Spinal cord (tissue), 10 donors: ENCODE results near the gene PALM2AKAP2. TPM values are rescaled to one million over a fixed set of nuclear protein-coding genes. Genes with fewer than 3 reads are reported as not detected.

Experiments
- DNase-seq, 6 donors: peaks; one replicate each; pipeline versions ENCODE4 v3.0.0 to v3.0.0-alpha.2; 2013 to 2015; ENCODE audit warnings: low spot score in 6 of 6, low read depth in 4 of 6
- H3K27ac ChIP-seq: one replicate; pipeline ENCODE4 v1.5.1; 2013; ENCODE audit warnings: low read depth, low read length, control low read depth
- H3K27me3 ChIP-seq: one replicate; pipeline ENCODE4 v1.6.1; 2013; ENCODE audit warnings: low read length; ENCODE audit not compliant: control insufficient read depth, insufficient read depth
- H3K36me3 ChIP-seq: one replicate; pipeline ENCODE4 v1.6.1; 2013; ENCODE audit warnings: low read length; ENCODE audit not compliant: control insufficient read depth, insufficient read depth
- H3K4me1 ChIP-seq: one replicate; pipeline ENCODE4 v1.6.1; 2013; ENCODE audit warnings: low read length; ENCODE audit not compliant: control insufficient read depth, insufficient read depth
- H3K4me3 ChIP-seq: one replicate; pipeline ENCODE4 v1.5.1; 2013; ENCODE audit warnings: low read depth, low read length, control low read depth
- H3K9me3 ChIP-seq: one replicate; pipeline ENCODE4 v1.6.1; 2013; ENCODE audit warnings: low read length; ENCODE audit not compliant: control insufficient read depth, insufficient read depth
- WGBS: methylation state at CpG from one replicate; pipeline ENCODE4 v1.1.5; 2013; ENCODE audit warnings: missing lambda C conversion rate; ENCODE audit not compliant: insufficient coverage; 5-methylcytosine and 5-hydroxymethylcytosine counted together
- polyA plus RNA-seq, 2 donors: library from polyadenylated mRNA; unstranded; fragments of 120-200 nt; gene quantifications; one replicate each; pipeline ENCODE4 v1.2.1, GENCODE V29; 2013; ENCODE audit not compliant: insufficient read length in 2 of 2
- total RNA-seq, 2 donors: library from RNA; depleted of rRNA in 1 of 2; stranded (reverse); fragments of 120-200 nt in 1 of 2; fragments of >200 nt in 1 of 2; gene quantifications; one replicate each; pipeline versions ENCODE4 v1.2.3 to v1.2.4, GENCODE V29; 2013 to 2014
- donor health status: healthy.

The PALM2AKAP2 gene
- total and polyA plus RNA-seq, 4 donors: 6.7 to 16.3 (median 9.0) TPM

GRCh38 chr9:109797006-109797405, 17.0 kb downstream of the PALM2AKAP2 start:
- Histone ChIP-seq H3K9me3 (no peaks in the 10 kb centered on the region), H3K27ac (no peak overlapping the region), H3K27me3 (no peaks in the 10 kb centered on the region), H3K4me3 (no peak overlapping the region), H3K4me1 (no peaks in the 10 kb centered on the region), H3K36me3 (no peaks in the 10 kb centered on the region)
- WGBS: 91% methylated on average over 1 of the region's 3 CpGs
- no peak for DNase-seq

GRCh38 chr9:109797509-109797908, 17.5 kb downstream of the PALM2AKAP2 start:
- no peak for DNase-seq
- Histone ChIP-seq H3K36me3 (no peaks in the 10 kb centered on the region), H3K27me3 (no peaks in the 10 kb centered on the region), H3K4me3 (no peak overlapping the region), H3K9me3 (no peaks in the 10 kb centered on the region), H3K4me1 (no peaks in the 10 kb centered on the region), H3K27ac (no peak overlapping the region)
- WGBS: 100% methylated on average over 5 of the region's 5 CpGs

GRCh38 chr9:109799141-109799540, 19.1 kb downstream of the PALM2AKAP2 start:
- Histone ChIP-seq H3K4me1 (no peaks in the 10 kb centered on the region), H3K27me3 (no peaks in the 10 kb centered on the region), H3K4me3 (no peak overlapping the region), H3K9me3 (no peaks in the 10 kb centered on the region), H3K36me3 (no peaks in the 10 kb centered on the region), H3K27ac (no peak overlapping the region)
- DNase-seq: no peak
- WGBS: 98% methylated on average over 3 of the region's 3 CpGs

GRCh38 chr9:109799792-109800191, 19.8 kb downstream of the PALM2AKAP2 start:
- Histone ChIP-seq H3K9me3 (no peaks in the 10 kb centered on the region), H3K36me3 (no peaks in the 10 kb centered on the region), H3K27me3 (no peaks in the 10 kb centered on the region), H3K27ac (no peak overlapping the region), H3K4me1 (no peaks in the 10 kb centered on the region), H3K4me3 (no peak overlapping the region)
- WGBS: 75% methylated on average over 1 of the region's 2 CpGs
- DNase-seq: no peak

- H3K27me3 ChIP-seq: no peaks in the 10 kb centered on the region
- no peak overlapping the region for H3K4me3 ChIP-seq
- no peak for DNase-seq
- no peaks in the 10 kb centered on the region for H3K9me3 ChIP-seq
- H3K27ac ChIP-seq: no peak overlapping the region
- no peaks in the 10 kb centered on the region for H3K4me1 ChIP-seq
- WGBS: no CpG with 5 or more reads among the region's 1 CpG
- H3K36me3 ChIP-seq: no peaks in the 10 kb centered on the region
These were observed 21.5 kb downstream of the PALM2AKAP2 start for GRCh38 chr9:109801484-109801883.

GRCh38 chr9:109802491-109802890, 22.5 kb downstream of the PALM2AKAP2 start:
- WGBS: no CpG with 5 or more reads among the region's 1 CpG
- Histone ChIP-seq H3K36me3 (no peaks in the 10 kb centered on the region), H3K9me3 (no peaks in the 10 kb centered on the region), H3K4me3 (no peak overlapping the region), H3K4me1 (no peaks in the 10 kb centered on the region), H3K27ac (no peak overlapping the region), H3K27me3 (no peaks in the 10 kb centered on the region)
- no peak for DNase-seq

GRCh38 chr9:109805050-109805449, 25.1 kb downstream of the PALM2AKAP2 start:
- no CpG with 5 or more reads among the region's 2 CpGs for WGBS

GRCh38 chr9:109806506-109807115, 26.6 kb downstream of the PALM2AKAP2 start:
- H3K4me1 ChIP-seq: no peaks in the 10 kb centered on the region
- H3K27ac ChIP-seq: no peak overlapping the region
- no peak overlapping the region for H3K4me3 ChIP-seq
- H3K27me3 ChIP-seq: no peaks in the 10 kb centered on the region
- no peak for DNase-seq
- H3K36me3 ChIP-seq: no peaks in the 10 kb centered on the region
- WGBS: 96% methylated on average over 2 of the region's 2 CpGs
- H3K9me3 ChIP-seq: peaks cover 1% of the 10 kb centered on the region

More at GRCh38 chr9:109805050-109805449, 25.1 kb downstream of the PALM2AKAP2 start:
- DNase-seq: peak in 2 of 6 donors; percentile 47 to 52
- Histone ChIP-seq H3K27me3 (no peaks in the 10 kb centered on the region), H3K27ac (no peak overlapping the region), H3K36me3 (no peaks in the 10 kb centered on the region), H3K4me1 (no peaks in the 10 kb centered on the region), H3K4me3 (no peak overlapping the region), H3K9me3 (peaks cover 1% of the 10 kb centered on the region)

GRCh38 chr9:109811876-109812275, 31.9 kb downstream of the PALM2AKAP2 start:
- Histone ChIP-seq H3K36me3 (no peaks in the 10 kb centered on the region), H3K27ac (no peak overlapping the region), H3K27me3 (no peaks in the 10 kb centered on the region), H3K9me3 (peaks cover 1% of the 10 kb centered on the region), H3K4me1 (peaks cover 5% of the 10 kb centered on the region), H3K4me3 (no peak overlapping the region)
- DNase-seq: no peak
- WGBS: 53% methylated on average over 1 of the region's 1 CpG

GRCh38 chr9:109812331-109812730, 32.3 kb downstream of the PALM2AKAP2 start:
- peaks cover 1% of the 10 kb centered on the region for H3K9me3 ChIP-seq
- no peaks in the 10 kb centered on the region for H3K36me3 ChIP-seq
- no peak overlapping the region for H3K4me3 ChIP-seq
- no peak for DNase-seq
- no peak overlapping the region for H3K27ac ChIP-seq
- H3K27me3 ChIP-seq: no peaks in the 10 kb centered on the region
- H3K4me1 ChIP-seq: peaks cover 5% of the 10 kb centered on the region
- 83% methylated on average over 4 of the region's 4 CpGs for WGBS
